Measurements from ENCODE around the gene MAPKBP1. TPM values are rescaled to one million over a fixed set of nuclear protein-coding genes. Genes with fewer than 3 reads are reported as not detected.

The MAPKBP1 gene
- total RNA-seq, 2 experiments from 2014 or later: 16.1 to 19.0 TPM

GRCh38 chr15:41817781-41818180 is 43.5 kb downstream of the MAPKBP1 start:
- POLR2A ChIA-PET: interaction anchor here (1.1 kb wide), 1 partner anchor 75 kb away, joined by 4 read pairs; no protein-coding TSS in a partner anchor
- CTCF ChIA-PET: interaction anchor here (0.6 to 1.7 kb wide), 4 partner anchors 14 to 286 kb away, joined by 3 to 7 read pairs (median 4); no protein-coding TSS in a partner anchor
- DNase-seq (no peak), ATAC-seq (no peak)
- Mint-ChIP-seq H3K27ac (no peak overlapping the region), H3K27me3 (no peaks in the 10 kb centered on the region), H3K9me3 (ENCODE audit: low read depth) (no peaks in the 10 kb centered on the region), H3K36me3 (ENCODE audit: low read depth) (peaks cover 14% of the 10 kb centered on the region), H3K4me1 (no peaks in the 10 kb centered on the region), H3K4me3 (no peak overlapping the region)
- intact Hi-C loops (cut with DNase I, micrococcal nuclease): no loop called here

- ChIA-PET CTCF (no interaction called here), POLR2A (no interaction called here)
- Mint-ChIP-seq H3K4me3 (no peak overlapping the region), H3K4me1 (no peaks in the 10 kb centered on the region), H3K9me3 (ENCODE audit: low read depth) (no peaks in the 10 kb centered on the region), H3K27me3 (no peaks in the 10 kb centered on the region), H3K27ac (no peak overlapping the region), H3K36me3 (ENCODE audit: low read depth) (peaks cover 14% of the 10 kb centered on the region)
- ATAC-seq (no peak), DNase-seq (no peak)
- intact Hi-C loops (cut with DNase I, micrococcal nuclease): no loop called here
Observed at GRCh38 chr15:41819455-41820050, 45.3 kb downstream of the MAPKBP1 start.

- ChIA-PET POLR2A (no interaction called here), CTCF (interaction anchor here (0.9 to 1.6 kb wide), 3 partner anchors 9 to 48 kb away, joined by 3 to 5 read pairs (median 4); partner anchors contain the start of gene MAPKBP1)
- Mint-ChIP-seq H3K27me3 (no peaks in the 10 kb centered on the region), H3K27ac (no peak overlapping the region), H3K36me3 (ENCODE audit: low read depth) (peaks cover 14% of the 10 kb centered on the region), H3K4me1 (no peaks in the 10 kb centered on the region), H3K4me3 (no peak overlapping the region), H3K9me3 (ENCODE audit: low read depth) (no peaks in the 10 kb centered on the region)
- no peak for ATAC-seq
- DNase-seq: no peak
- intact Hi-C loops (cut with DNase I, micrococcal nuclease): no loop called here
Observed at GRCh38 chr15:41820791-41821423, 46.6 kb downstream of the MAPKBP1 start.

DNA sequence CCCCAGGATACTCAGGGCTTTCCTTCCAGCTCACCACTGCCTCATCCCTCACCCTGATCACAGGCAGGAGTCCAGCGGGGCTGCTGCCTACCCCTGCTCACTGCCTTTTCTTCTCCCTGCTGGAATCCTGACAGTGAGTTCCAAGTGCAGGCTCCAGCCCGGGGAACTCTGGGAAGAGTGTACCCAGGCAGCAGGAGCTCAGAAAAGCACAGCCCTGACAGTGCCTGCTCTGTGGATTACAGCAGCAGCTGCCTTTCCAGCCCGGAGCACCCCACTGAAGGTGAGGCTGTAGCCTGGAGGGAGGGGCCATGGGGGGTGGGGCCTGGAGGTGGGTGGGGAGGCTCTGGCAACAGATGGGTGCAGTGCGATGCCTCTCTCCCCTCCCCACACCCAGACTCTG is 47.5 kb downstream of the MAPKBP1 start:
- ChIA-PET CTCF (interaction anchor here (1.1 to 1.6 kb wide), 2 partner anchors 10 to 49 kb away, joined by 3 to 5 read pairs; no protein-coding TSS in a partner anchor), POLR2A (no interaction called here)
- H3K36me3 Mint-ChIP-seq (ENCODE audit: low read depth): peaks cover 9% of the 10 kb centered on the region

GRCh38 chr15:41822471-41822870 is 48.2 kb downstream of the MAPKBP1 start:
- Mint-ChIP-seq H3K4me1 (peaks cover 2% of the 10 kb centered on the region), H3K27me3 (no peaks in the 10 kb centered on the region), H3K36me3 (ENCODE audit: low read depth) (peaks cover 3% of the 10 kb centered on the region), H3K27ac (no peak overlapping the region), H3K9me3 (ENCODE audit: low read depth) (no peaks in the 10 kb centered on the region), H3K4me3 (no peak overlapping the region)
- ATAC-seq (no peak), DNase-seq (no peak)
- POLR2A ChIA-PET: no interaction called here
- CTCF ChIA-PET: interaction anchor here (0.6 to 1.6 kb wide), 2 partner anchors 38 to 50 kb away, joined by 5 read pairs; no protein-coding TSS in a partner anchor
- intact Hi-C loops (cut with DNase I, micrococcal nuclease): no loop called here

More for the DNA sequence above, 47.5 kb downstream of the MAPKBP1 start:
- Mint-ChIP-seq H3K27me3 (no peaks in the 10 kb centered on the region), H3K27ac (no peak overlapping the region), H3K4me1 (peaks cover 2% of the 10 kb centered on the region), H3K9me3 (ENCODE audit: low read depth) (no peaks in the 10 kb centered on the region), H3K4me3 (no peak overlapping the region)
- no peak for DNase-seq
- ATAC-seq: no peak
- intact Hi-C loops (cut with DNase I, micrococcal nuclease): no loop called here

- Mint-ChIP-seq H3K27ac (no peak overlapping the region), H3K9me3 (ENCODE audit: low read depth) (no peaks in the 10 kb centered on the region), H3K27me3 (no peaks in the 10 kb centered on the region), H3K4me1 (peaks cover 4% of the 10 kb centered on the region), H3K4me3 (no peak overlapping the region), H3K36me3 (ENCODE audit: low read depth) (peaks cover 3% of the 10 kb centered on the region)
- no peak for DNase-seq
- ChIA-PET POLR2A (no interaction called here), CTCF (interaction anchor here (0.6 to 1.2 kb wide), 2 partner anchors 12 to 38 kb away, joined by 4 to 5 read pairs; no protein-coding TSS in a partner anchor)
- ATAC-seq: no peak
- intact Hi-C loops (cut with DNase I, micrococcal nuclease): no loop called here
Observed at GRCh38 chr15:41822957-41823356, 48.7 kb downstream of the MAPKBP1 start.

DNA sequence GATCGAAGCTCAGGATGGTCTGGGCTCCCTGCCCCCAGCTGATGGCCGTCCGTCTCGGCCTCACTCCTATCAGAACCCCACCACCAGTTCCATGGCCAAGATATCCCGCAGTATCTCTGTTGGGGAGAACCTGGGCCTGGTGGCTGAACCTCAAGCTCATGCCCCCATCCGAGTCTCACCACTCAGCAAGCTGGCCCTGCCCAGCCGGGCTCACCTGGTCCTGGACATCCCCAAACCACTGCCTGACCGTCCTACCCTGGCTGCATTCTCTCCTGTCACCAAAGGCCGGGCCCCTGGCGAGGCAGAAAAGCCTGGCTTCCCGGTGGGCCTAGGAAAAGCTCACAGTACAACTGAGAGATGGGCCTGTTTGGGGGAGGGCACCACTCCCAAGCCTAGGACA is 49.2 kb downstream of the MAPKBP1 start:
- H3K27me3 Mint-ChIP-seq: no peaks in the 10 kb centered on the region

GRCh38 chr15:41824062-41824745 is 49.9 kb downstream of the MAPKBP1 start:
- DNase-seq: no peak
- H3K4me3 Mint-ChIP-seq: no peak overlapping the region
- POLR2A ChIA-PET: no interaction called here
- no peaks in the 10 kb centered on the region for H3K27me3 Mint-ChIP-seq
- peaks cover 10% of the 10 kb centered on the region for H3K4me1 Mint-ChIP-seq
- no peak overlapping the region for H3K27ac Mint-ChIP-seq
- intact Hi-C loops (cut with DNase I, micrococcal nuclease): no loop called here
- CTCF ChIA-PET: interaction anchor here (0.8 to 1.2 kb wide), 2 partner anchors 13 to 50 kb away, joined by 3 to 4 read pairs; partner anchors contain the start of gene MAPKBP1
- H3K36me3 Mint-ChIP-seq (ENCODE audit: low read depth): peaks cover 3% of the 10 kb centered on the region
- H3K9me3 Mint-ChIP-seq (ENCODE audit: low read depth): no peaks in the 10 kb centered on the region
- ATAC-seq: no peak

More for the DNA sequence above, 49.2 kb downstream of the MAPKBP1 start:
- no peak overlapping the region for H3K4me3 Mint-ChIP-seq
- intact Hi-C loops (cut with DNase I, micrococcal nuclease): no loop called here
- peaks cover 4% of the 10 kb centered on the region for H3K4me1 Mint-ChIP-seq
- ChIA-PET CTCF (interaction anchor here (0.8 to 1.2 kb wide), 2 partner anchors 13 to 49 kb away, joined by 3 to 4 read pairs; partner anchors contain the start of gene MAPKBP1), POLR2A (no interaction called here)
- H3K9me3 Mint-ChIP-seq (ENCODE audit: low read depth): no peaks in the 10 kb centered on the region
- no peak overlapping the region for H3K27ac Mint-ChIP-seq
- peaks cover 3% of the 10 kb centered on the region for H3K36me3 Mint-ChIP-seq (ENCODE audit: low read depth)
- no peak for ATAC-seq
- no peak for DNase-seq

- ATAC-seq (no peak), DNase-seq (no peak)
- no peak overlapping the region for H3K27ac Mint-ChIP-seq
- peaks cover 3% of the 10 kb centered on the region for H3K36me3 Mint-ChIP-seq (ENCODE audit: low read depth)
- H3K4me3 Mint-ChIP-seq: no peak overlapping the region
- ChIA-PET POLR2A (no interaction called here), CTCF (interaction anchor here (1.1 to 1.2 kb wide), 2 partner anchors 13 to 51 kb away, joined by 4 to 5 read pairs; no protein-coding TSS in a partner anchor)
- peaks cover 17% of the 10 kb centered on the region for H3K4me1 Mint-ChIP-seq
- H3K9me3 Mint-ChIP-seq (ENCODE audit: low read depth): no peaks in the 10 kb centered on the region
- intact Hi-C loops (cut with DNase I, micrococcal nuclease): loop anchor here (5.0 kb wide), 6 partner anchors 77 to 708 kb away; partner anchors contain the start of genes EHD4 (in 1 of the 2), GANC (in 1 of the 2), INO80 (in 1 of the 2) and NUSAP1 (in 1 of the 2)
- H3K27me3 Mint-ChIP-seq: no peaks in the 10 kb centered on the region
Observed at GRCh38 chr15:41825145-41825544, 50.9 kb downstream of the MAPKBP1 start.

DNA sequence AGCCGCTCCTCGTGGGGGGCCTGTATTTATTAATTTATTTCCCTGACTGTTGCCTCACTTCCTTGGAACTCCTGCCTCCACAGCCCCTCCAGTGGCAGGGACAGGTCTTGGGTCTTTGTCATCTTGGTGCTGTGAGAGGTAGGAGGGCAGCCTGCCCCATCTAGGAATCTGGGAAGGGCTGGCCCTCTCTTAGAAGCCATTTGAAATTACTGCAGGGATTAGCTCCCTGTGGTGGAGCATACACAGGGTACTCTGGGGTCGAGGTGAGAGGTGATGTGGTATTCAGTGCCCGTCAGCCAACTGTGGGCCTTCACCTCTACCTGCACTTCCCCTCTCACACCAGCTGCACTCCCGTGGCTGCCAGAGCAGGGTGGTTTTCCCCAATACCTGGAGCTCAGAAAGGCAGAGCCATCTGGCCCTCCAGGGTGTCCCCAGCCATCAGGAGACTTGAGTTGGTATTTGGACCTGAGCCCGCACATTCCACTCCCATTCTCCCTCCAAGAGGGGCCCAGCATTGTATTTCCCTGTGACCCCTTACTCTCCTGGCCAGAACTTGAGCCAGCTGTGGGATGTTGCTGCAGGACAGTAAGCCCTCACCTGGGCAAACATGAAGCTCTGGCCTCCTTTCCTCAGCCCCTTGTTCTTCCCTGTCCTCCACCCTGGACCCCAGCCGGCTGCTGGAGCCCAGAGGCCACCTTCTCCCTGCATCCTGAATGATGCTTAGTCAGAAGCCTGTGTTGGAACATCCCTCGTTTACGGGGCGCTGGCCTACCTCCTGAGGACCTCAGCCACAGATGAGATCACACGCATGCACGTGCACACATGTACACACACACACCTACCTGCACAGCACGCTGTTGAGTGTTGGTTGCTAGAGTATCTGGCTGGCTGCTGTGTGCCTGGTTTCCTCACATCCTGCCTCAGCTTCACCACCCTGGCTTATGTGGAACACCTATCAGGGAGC is 51.6 kb downstream of the MAPKBP1 start:
- CTCF ChIA-PET: interaction anchor here (0.6 to 3.0 kb wide), 4 partner anchors 14 to 394 kb away, joined by 4 to 18 read pairs (median 5); partner anchors contain the start of gene MAPKBP1
- no peaks in the 10 kb centered on the region for H3K27me3 Mint-ChIP-seq
- no peak overlapping the region for H3K4me3 Mint-ChIP-seq
- intact Hi-C loops (cut with DNase I, micrococcal nuclease): loop anchor here (5.0 kb wide), 6 partner anchors 76 to 709 kb away; partner anchors contain the start of genes EHD4 (in 1 of the 2), GANC (in 1 of the 2), INO80 (in 1 of the 2) and NUSAP1 (in 1 of the 2)
- DNase-seq (no peak), ATAC-seq (no peak)
- POLR2A ChIA-PET: no interaction called here
- H3K36me3 Mint-ChIP-seq (ENCODE audit: low read depth): peaks cover 3% of the 10 kb centered on the region
- no peaks in the 10 kb centered on the region for H3K9me3 Mint-ChIP-seq (ENCODE audit: low read depth)
- peaks cover 18% of the 10 kb centered on the region for H3K4me1 Mint-ChIP-seq
- H3K27ac Mint-ChIP-seq: no peak overlapping the region

All from activated CD4-positive, alpha-beta T cell treated with anti-CD3 and anti-CD28 coated beads for 36 hours (primary cell).